ENCODE data around the gene SH3PXD2B.
"Not testable (repeated sequence)": the region's sequence is repeated elsewhere in the genome, so short reads cannot be mapped to it uniquely, and the experiment has no call there.

The SH3PXD2B gene

GRCh38 chr5:172294831-172295230, 159.5 kb downstream of the SH3PXD2B start:
- DNase-seq (ENCODE audit: low read depth): no peak

GRCh38 chr5:172293745-172294342, 160.5 kb downstream of the SH3PXD2B start:
- no peak for DNase-seq (ENCODE audit: low read depth)

GRCh38 chr5:172293054-172293744, 161.1 kb downstream of the SH3PXD2B start:
- DNase-seq (ENCODE audit: low read depth): peak; percentile 49

GRCh38 chr5:172291837-172292236, 162.5 kb downstream of the SH3PXD2B start:
- not testable (repeated sequence) for DNase-seq (ENCODE audit: low read depth)

- DNase-seq (ENCODE audit: low read depth): no peak
Measured at GRCh38 chr5:172288465-172288864, 165.9 kb downstream of the SH3PXD2B start.

- not testable (repeated sequence) for DNase-seq (ENCODE audit: low read depth)
Measured at GRCh38 chr5:172287140-172287539, 167.2 kb downstream of the SH3PXD2B start.

- no peak for DNase-seq (ENCODE audit: low read depth)
Measured at GRCh38 chr5:172285226-172286143, 168.8 kb downstream of the SH3PXD2B start.

GRCh38 chr5:172284611-172284980, 169.7 kb downstream of the SH3PXD2B start:
- no peak for DNase-seq (ENCODE audit: low read depth)

GRCh38 chr5:172283862-172284610, 170.3 kb downstream of the SH3PXD2B start:
- peak; percentile 72 for DNase-seq (ENCODE audit: low read depth)

GRCh38 chr5:172283020-172283861, 171.1 kb downstream of the SH3PXD2B start, which contains the start of gene UBTD2:
UBTD2 (minus strand) TSS chr5:172283764; CDS start chr5:172283665, 99 bp downstream.
- DNase-seq (ENCODE audit: low read depth): peak; percentile 54

- no peak for DNase-seq (ENCODE audit: low read depth)
Measured at GRCh38 chr5:172282272-172283019, 171.9 kb downstream of the SH3PXD2B start.

GRCh38 chr5:172281346-172281745, 173.0 kb downstream of the SH3PXD2B start:
- no peak for DNase-seq (ENCODE audit: low read depth)

- no peak for DNase-seq (ENCODE audit: low read depth)
Measured at GRCh38 chr5:172280929-172281328, 173.4 kb downstream of the SH3PXD2B start.

- DNase-seq (ENCODE audit: low read depth): no peak
Measured at GRCh38 chr5:172280317-172280716, 174.0 kb downstream of the SH3PXD2B start.

- DNase-seq (ENCODE audit: low read depth): no peak
Measured at GRCh38 chr5:172278356-172278755, 176.0 kb downstream of the SH3PXD2B start.

- DNase-seq (ENCODE audit: low read depth): no peak
Measured at GRCh38 chr5:172276214-172276613, 178.1 kb downstream of the SH3PXD2B start.
